GM19438 (cell line): ENCODE measurements around the gene PABPC1L2A.
"Not testable (repeated sequence)": the region's sequence is repeated elsewhere in the genome, so short reads cannot be mapped to it uniquely, and the experiment has no call there.

Experiments
- ATAC-seq: cut with Tn5 transposase; IDR thresholded peaks from one replicate; pipeline ENCODE4 v1.9.1; 2021; ENCODE audit warnings: low read depth; ENCODE audit not compliant: unreplicated experiment

Gene PABPC1L2A

DNA sequence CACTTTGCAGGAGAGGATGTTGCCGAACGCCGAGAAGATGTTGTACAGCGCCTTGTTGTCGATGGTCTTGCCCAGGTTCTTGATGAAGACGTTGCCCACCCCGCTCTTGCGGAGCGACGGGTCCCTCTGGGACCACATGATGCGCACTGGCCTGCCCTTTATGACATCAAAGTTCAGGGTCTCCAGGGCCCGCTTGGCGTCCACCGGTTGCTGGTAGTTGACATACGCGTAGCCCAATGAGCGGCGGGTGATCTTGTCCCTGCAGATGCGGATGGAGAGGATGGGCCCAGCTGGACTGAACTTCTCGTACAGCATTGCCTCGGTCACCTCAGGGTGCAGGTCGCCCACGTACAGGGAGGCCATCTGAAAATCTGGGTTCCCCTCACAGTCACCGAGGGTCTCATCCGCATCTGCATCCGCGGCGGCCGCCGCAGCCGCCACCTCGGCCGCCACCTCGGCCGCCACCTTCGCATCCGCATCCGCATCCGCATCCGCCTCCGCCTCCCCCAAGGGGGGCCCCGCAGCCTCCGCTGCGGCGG is at the start of gene PABPC1L2A:
PABPC1L2A (minus strand) TSS at position 489 of the 539 bp plus-strand sequence; CDS start at position 363, 126 bp downstream.
- not testable (repeated sequence) for ATAC-seq

DNA sequence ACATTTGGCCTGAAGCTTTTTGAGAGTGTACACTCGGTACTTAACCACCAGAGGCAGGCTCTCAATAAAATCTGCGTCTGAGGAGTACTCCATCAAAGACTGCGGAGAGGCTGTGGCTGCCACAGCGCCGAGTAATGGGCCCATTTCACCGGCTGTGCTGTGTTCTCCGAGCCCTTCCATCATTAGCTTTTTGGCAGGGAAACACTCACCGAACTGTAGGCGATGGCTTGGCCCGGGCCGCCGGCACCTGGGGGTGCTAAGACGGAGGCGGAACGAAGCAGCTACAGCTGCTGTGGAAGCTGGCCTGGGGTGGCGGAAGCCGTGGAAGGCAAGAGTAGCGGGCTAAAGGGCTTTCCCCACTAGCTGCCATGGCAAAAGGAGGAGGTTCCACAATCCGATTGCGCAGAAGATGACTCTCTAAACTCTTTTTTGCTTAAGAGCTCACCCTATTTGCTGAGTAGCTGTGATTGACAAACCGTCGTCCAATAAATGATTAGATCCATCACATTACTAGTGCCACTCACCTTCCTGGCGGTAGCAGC is 48.5 kb upstream of the PABPC1L2A start:
- no peak for ATAC-seq

DNA sequence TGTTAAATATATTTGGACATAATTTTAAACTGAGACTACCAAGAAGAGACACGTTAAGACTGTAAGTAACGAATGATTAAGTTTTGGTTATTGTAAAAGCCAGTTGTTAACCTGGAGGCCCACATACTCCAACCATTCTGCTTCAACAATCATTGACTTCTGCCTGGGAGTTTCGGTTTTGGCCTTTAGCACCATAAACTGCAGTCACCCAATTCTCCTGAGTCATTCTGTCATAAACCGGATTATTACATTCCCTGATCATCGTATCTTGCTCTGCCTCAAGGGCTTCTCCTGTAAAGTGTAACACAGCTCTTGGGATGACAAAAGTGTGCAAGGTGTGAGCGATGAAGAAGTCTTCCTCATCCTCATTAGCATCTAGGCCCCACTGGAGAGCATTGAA is 46.9 kb upstream of the PABPC1L2A start:
- no peak for ATAC-seq

DNA sequence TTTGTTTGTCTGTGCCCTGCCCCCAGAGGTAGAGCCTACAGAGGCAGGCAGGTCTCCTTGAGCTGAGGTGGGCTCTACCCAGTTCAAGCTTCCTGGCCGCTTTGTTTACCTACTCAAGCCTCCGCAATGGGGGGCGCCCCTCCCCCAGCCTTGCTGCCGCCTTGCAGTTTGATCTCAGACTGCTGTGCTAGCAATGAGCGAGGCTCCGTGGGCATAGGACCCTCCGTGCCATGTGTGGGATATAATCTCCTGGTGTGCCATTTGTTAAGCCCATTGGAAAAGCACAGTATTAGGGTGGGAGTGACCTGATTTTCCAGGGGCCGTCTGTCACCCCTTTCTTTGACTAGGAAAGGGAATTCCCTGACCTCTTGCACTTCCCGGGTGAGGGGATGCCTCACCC is 20.2 kb upstream of the PABPC1L2A start:
- ATAC-seq = not testable (repeated sequence)

DNA sequence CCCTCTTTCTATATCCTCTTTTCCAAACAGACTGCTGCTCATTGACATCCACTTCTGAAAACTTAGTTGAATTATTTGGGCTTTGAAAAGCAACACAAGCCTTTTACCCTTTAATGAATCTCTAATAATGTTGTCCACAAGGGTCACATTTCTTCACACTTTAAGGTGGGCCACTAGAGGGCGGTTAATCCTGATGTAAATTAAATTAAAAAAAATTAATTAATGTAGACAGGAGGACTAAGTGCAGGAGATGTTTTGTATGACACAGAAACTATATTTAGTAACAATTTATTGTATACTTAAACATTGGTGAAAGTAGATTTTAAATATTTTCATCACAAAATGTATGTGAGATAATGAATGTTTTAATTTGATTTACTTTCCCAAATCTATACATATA is 7.5 kb upstream of the PABPC1L2A start:
- not testable (repeated sequence) for ATAC-seq

DNA sequence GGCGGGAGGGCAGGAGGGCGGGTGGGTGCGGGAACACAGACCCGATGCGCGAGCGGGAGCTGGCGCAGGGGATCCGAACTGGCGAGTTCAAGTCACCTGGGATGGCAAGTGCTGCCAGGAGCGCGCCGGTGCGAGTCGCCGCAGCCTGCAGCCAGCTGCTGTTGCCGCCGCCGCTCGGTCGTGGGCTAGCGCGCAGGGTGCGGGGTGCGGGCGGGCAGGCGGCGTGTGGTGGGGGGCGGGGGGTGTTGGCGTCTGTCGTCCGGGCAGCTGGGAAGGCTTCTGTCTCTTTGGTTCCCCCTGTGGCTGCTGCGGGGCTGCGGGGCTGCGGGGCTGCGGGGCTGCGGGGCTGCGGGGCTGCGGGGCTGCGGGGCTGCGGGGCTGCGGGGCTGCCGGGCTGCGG is 572 bp upstream of the PABPC1L2A start:
- ATAC-seq = not testable (repeated sequence)

DNA sequence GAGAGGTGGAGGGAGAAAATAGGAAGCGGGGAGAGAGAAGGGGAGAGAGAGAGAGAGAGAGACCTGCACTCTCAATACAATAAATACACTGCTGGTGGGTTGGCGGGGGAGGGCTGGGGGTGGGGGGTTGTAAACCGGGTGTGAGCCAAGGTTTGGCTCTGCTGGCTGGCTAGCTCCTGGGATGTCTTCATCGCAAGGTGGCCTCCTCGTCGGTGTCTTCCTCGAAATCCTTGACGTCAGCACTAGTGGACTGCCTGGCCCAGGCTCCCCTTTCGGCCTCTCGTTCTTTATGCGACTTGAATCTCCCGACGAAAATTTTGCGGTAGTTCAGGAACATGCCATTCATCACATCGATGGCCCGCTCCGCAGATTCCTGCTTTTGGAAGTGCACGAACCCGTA is 715 bp downstream of the PABPC1L2A start:
- not testable (repeated sequence) for ATAC-seq

DNA sequence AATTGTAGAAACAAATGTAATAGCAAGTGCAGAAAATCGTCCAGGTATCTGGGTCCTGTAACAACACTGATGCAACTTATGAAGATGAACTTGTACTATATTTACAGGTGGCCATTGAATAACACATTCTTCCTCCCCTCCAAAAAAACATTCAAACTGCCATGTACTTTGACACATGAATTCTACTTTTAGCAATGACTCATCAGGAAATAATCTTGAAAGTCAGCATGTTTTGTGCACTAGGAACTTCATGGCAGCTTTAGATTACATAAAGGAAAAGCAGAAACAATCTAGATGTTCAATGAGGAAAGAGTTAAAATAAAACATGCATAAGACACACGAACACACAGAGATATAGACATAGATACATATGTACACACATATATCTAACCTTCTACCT is 2.5 kb downstream of the PABPC1L2A start:
- no peak for ATAC-seq

DNA sequence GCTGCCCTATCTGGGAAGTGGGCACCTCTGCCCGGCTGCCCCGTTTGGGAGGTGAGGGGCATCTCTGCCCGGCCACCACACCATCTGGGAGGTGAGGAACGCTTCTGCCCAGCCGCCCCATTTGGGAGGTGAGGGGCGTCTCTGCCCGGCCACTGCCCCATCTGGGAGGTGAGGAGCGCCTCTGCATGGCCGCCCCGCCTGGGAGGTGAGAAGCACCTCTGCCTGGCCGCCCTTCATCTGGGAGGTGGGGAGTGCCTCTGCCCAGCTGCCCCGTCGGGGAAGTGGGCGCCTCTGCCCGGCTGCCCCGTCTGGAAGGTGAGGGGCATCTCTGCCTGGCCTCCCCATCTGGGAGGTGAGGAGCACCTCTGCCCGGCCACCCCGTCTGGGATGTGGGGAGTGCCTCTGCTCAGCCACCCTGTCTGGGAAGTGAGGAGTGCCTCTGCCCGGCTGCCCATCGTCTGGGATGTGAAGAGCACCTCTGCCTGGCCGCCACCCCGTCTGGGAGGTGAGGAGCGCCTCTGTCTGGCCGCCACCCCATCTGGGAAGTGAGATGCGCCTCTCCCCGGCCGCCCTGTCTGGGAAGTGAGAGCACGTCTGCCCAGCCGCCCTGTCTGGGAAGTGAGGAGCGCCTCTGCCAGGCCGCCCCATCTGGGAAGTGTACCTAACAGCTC is 9.8 kb downstream of the PABPC1L2A start:
- no peak for ATAC-seq

DNA sequence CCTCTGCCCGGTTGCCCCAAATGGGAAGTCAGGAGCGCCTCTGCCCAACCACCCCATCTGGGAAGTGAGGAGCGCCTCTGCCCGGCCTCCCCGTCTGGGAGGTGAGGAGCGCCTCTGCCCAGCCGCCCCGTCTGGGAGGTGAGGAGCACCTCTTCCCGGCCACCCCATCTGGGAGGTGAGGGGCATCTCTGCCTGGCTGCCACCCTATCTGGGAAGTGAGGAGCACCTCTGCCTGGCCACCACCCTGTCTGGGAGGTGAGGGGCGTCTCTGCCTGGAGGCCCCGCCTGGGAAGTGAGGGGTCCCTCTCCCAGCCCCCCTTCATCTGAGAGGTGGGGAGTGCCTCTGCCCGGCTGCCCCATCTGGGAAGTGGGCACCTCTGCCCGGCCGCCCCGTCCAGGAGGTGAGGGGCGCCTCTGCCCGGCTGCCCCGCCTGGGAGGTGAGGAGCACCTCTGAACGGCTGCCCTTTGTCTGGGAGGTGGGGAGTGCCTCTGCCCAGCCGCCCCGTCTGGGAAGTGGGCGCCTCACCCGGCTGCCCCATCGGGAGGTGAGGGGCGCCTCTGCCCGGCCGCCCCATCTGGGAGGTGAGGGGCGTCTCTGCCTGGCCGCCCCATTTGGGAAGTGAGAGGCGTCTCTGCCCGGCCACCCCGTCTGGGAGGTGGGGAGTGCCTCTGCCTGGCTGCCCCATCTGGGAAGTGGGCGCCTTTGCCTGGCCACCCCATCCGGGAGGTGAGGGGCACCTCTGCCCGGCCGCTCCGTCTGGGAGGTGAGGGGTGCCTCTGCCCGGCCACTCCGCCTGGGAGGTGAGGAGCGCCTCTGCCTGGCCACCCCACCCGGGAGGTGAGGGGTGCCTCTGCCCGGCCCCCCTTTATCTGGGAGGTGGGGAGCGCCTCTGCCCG is 10.6 kb downstream of the PABPC1L2A start:
- ATAC-seq = no peak

DNA sequence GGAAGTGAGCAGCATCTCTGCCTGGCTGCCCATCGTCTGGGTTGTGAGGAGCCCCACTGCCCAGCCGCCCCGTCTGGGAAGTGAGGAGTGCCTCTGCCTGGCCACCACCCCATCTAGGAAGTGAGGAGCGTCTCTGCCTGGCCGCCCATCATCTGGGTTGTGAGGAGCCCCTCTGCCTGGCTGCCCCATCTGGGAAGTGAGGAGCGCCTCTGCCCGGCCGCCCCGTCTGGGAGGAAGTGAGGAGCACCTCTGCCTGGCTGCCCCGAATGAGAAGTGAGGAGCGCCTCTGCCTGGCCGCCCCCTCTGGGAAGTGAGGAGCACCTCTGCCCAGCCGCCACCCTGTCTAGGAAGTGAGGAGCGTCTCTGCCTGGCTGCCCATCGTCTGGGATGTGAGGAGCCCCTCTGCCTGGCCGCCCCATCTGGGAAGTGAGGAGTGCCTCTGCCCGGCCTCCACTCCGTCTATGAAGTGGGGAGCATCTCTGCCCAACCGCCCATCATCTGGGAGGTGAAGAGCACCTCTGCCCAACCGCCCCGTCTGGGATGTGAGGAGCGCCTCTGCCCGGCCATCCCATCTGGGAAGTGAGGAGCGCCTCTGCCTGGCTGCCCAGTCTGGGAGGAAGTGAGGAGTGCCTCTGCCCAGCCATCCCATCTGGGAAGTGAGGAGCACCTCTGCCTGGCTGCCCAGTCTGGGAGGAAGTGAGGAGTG is 11.4 kb downstream of the PABPC1L2A start:
- not testable (repeated sequence) for ATAC-seq

DNA sequence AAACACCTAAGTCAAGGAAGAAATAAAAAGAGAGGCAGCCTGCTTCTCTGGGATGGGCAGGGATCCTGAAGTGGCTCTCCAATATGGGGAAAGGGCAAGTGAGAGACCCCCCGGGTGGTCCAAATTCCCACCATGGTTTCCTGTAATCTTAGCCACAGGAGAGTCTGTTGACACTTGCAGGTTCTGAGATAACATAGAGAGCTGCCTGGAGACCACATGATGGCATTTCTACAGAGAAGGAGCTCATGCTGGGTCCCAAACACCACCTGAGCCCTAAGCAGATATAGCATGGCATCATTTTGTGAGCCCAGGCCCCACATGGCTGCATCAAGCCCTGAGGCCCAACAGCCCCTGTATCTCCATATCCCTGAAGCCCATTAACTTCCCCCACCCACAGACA is 50.4 kb downstream of the PABPC1L2A start:
- ATAC-seq = no peak
